GM18498 (cell line): ENCODE results near the gene PNMA6E.
A peak's percentile ranks its signal among the peaks of the same experiment; 100 is the strongest.
"Not testable (repeated sequence)": the region's sequence is repeated elsewhere in the genome, so short reads cannot be mapped to it uniquely, and the experiment has no call there.

Experiments
- ATAC-seq: cut with Tn5 transposase; IDR thresholded peaks from one replicate; pipeline ENCODE4 v1.9.1; 2021; ENCODE audit warnings: mild to moderate bottlenecking, moderate library complexity; ENCODE audit not compliant: unreplicated experiment

Gene PNMA6E

DNA sequence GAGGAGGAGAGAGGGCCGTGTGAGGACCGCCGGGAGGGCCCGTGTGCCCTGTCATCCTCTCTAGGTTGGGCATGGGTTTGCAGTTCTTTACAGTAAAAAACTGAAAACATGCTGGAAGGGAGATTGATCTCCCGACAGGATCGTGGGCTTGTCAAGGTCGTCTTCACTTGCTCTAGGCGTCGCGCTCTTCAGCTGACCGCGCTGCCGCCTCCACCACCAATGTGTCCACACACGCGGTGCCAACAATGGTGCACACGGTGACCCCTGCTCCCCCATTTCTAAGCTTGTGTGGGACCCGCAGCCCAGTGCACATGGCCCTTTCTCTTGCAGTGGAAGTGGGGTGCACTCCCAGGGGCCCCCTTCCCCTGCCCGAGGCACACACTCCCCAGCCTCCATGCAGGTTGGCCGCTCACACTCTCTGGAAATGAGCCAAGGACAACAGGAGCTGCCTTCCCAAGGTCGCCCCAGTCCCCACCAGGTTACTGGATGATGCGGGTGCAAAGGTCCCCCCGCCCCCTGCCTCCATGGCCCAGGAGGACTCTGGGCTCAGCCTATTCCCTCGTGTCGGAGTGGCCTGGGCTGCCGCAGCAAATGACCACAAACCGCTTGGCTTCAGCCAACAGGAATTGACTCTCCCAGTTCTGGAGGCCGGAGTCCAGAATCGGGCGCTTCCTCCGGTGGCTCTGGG lies 8.4 kb upstream of the PNMA6E start:
- no peak for ATAC-seq

- ATAC-seq = no peak
Observed at GRCh38 chrX:153408871-153409351, 7.8 kb upstream of the PNMA6E start.

DNA sequence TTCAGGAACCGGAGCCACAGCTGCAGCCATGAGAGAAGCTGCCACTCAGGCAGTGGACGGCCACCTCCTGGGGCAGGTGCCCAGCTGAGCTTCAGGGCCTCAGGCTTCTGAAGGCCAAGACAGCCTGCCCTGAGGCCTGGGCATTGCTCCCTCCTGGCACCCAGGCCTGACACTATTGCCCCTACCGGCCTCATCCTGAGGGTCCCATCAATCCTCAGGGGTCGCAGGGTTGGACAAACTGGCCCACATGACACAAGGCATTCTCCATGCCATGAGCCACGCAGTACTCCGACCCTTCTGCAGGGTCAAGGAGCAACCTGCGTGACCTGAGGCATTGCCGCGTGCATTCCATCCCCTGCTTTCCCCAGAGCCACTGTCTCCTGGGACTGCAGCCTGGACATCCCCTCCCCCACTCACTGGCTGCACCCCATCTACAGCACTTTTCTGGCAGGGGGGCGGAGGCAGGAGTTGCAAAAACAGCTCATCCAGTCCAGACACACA lies 7.1 kb upstream of the PNMA6E start:
- no peak for ATAC-seq

- ATAC-seq = no peak
Observed at GRCh38 chrX:153407736-153408135, 6.6 kb upstream of the PNMA6E start.

GRCh38 chrX:153406903-153407302 lies 5.8 kb upstream of the PNMA6E start:
- ATAC-seq = no peak

DNA sequence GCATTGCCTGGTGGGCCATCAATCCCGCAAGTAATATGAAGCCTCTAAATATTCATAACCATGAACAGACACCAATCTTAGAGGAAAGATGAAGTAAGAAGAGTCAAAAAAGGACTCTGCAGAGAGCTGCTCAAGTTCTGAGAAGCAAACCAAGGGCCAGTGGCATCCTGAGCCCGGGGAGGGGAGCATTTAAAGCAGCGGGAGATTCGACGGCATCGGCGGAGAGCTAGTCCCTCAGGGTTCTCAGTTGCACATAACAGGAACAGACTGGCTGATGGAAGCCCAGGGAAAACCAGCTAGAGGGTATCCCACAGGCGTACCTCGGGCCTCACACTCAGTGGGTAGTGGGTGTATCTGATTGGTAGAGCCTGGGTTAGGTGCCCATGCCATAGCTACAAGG lies 4.9 kb upstream of the PNMA6E start:
- ATAC-seq = no peak

- ATAC-seq = no peak
Observed at GRCh38 chrX:153405426-153405825, 4.3 kb upstream of the PNMA6E start.

DNA sequence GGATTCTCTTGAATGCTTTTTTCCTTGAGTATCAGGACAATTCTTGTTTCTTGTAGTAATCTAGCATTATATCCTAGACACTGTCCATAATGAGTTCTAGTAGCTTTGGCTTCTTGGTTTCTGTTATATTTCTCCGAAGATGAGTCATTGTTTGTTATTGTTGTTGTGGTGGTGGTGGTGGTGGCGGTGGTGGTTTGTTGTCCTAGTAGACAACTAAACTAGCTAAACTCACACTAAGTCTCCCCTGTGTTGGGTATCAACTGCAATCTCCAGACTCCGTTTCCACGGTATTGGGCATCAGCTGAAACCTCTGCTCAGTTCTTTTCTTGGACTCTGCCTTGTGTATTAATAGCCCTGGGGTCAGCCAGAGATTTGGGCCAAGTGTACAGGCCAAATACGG lies 3.2 kb upstream of the PNMA6E start:
- not testable (repeated sequence) for ATAC-seq

DNA sequence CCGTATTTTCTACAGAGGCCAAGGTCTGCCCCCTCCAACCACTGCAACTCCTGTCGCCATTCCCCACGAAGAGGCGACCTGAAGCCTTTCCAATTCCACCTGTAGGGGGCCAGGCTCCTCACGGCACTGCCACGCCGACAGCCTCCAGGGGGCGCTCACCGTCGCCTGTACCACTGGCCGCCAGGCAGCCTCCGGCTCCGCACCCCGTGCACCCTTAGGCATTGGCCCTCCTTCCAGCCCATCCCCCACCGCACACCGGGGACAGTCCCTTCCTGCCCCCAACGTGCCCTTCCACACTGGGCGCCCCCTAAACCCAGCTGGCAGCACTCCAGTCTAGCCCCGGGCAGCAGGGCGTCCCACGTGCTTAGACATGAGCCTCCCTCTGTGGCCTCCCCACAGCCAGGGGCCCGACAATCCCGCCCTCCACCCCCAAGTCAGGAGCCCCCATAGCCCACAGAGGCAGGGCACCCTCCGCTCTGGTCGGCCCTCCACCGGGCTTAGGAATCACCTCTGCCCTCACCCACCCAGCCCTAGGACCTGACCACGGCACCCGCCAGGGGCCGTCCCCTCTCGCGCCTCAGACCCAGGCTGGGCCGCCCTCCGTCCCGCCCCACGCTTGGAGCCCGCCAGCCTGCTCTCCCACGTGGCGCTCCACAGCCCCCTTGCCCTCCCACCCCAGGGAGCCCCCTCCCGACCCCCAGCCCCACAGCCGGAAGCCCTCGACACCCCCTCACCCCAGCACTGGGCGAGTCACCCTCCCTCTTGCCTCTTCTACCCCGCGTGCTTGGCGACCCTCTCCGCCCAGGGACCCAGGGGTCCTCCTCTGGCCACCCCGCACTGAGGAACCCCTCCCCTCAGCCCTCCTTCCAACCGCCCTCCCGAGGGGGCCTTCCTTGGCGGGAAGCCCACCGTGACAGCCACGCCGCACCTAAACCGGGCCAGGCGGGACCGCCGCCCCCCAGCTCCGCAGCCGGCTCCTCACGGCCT lies 711 bp downstream of the PNMA6E start:
- ATAC-seq = no peak

GRCh38 chrX:153398275-153398960 lies 2.7 kb downstream of the PNMA6E start:
- no peak for ATAC-seq

DNA sequence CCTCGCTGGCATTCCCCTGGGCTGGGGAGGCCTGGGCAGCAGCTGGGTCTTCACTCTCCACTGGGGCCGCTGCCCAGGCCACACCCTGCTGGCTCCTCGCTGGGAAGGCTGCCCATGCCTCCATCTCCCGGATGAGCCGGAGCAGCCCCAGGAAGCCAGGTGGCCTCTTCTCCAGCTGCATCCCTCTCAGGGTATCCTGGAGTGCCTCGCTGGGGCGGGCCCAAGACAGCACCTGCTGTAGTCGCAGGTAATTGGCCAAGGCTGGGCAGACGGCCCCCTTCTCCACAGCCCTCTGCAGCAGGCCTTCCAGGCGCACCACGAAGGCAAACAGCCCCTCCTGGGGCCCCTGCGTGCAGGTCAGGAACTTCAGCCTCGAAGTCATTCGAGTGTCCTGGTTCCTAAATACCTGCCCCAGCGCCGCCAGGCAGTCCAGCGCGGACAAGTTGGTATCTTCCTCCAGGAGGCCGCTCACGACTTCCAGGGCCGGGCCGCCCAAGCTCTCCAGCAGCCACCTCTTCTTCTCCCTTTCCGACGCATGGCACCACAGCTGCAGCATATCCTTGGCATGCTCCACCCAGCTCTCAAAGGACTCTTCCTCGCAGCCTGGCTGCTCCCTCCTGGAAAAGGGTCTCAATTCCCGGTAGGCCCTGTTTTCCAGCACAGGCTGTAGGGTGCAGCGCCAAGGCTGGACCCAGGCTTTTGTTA lies 3.7 kb downstream of the PNMA6E start:
- no peak for ATAC-seq

DNA sequence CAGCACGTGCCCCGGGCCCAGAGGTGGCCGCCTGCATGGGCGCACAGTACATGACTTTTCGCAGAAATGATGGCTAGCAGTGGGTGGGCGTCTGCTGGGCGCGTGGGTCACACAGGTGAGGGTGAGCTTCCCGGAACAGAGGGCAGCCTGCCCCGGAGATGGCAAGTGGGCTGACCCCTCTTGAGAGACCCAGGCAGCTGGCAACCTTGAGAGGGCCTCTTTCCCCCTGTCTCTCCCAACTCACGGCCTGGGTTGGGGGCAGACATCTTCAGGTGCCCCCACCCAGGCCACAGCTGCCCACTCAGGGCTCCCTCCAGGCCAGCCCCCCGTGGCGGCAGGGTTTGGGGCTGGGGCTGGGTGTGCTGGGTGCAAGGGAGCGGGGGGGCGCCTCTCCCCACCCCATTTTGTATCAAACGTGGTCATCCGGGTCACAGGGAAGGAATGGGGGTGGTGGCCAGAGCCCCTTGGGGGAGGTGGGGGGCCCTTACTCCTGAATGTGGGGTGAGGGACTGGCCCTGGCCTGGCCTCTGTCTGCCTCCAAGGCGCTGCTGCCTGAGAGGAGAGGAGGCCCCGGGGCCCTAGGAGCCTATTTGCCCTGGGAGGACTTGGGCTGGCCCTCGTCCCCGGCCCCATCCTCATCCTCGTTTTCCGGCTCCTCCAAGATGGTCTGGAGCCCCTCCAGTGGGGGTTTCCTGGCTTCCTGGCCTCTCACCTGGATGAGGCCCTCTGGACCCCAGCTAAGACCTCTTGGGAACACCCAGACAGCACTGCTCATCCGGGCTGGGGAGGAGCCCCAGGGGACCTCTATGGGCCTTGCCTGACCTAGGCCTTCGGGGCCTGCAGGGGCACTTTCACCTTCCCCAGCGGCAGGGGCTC lies 4.6 kb downstream of the PNMA6E start:
- ATAC-seq = no peak

GRCh38 chrX:153395613-153396319 lies 5.4 kb downstream of the PNMA6E start:
- peak; percentile 69 for ATAC-seq

- ATAC-seq = no peak
Observed at GRCh38 chrX:153394612-153395011, 6.5 kb downstream of the PNMA6E start.

GRCh38 chrX:153392642-153393321 lies 8.4 kb downstream of the PNMA6E start:
- no peak for ATAC-seq

DNA sequence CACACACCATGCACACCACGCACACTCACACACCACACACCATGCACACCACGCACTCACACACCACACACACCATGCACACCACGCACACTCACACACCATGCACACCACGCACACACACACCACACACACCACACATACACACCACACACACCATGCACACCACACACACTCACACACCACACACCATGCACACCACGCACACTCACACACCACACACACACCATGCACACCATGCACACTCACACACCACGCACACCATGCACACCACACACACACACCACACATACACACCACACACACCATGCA lies 11.7 kb downstream of the PNMA6E start:
- not testable (repeated sequence) for ATAC-seq

DNA sequence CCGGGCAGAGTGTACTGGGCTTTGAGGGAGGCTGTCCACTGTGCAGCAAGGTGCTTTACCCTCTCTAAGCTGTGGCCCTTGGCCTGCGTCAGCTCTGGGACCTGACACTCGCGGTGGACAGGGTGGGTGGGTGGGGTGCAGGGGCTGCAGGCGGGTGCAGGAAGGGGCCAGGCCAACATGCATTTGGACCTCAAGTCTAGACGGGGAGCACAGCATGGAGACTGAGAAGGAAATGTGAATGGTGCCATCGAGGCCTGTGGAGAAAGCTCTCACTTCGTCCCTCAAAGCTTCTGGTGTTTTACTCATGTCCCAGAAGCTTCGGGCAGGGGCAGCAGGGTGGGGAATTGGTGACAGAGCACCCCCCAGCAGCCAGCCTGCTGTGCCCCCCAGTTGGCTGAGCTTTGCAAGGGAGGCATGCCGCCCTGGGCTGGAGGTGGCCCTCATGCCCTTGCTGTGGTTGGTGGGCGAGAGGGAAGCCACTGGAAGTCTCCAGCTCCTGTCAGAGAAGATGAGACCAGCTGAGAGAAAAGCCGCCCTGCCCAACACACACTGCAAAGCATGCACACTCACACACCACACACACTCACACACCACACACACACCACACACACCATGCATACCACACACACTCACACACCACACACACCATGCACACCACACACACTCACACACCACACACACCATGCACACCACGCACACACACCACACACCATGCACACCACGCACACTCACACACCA lies 12.3 kb downstream of the PNMA6E start:
- ATAC-seq = no peak
